ENCODE results near the gene COG1. TPM values are rescaled to one million over a fixed set of nuclear protein-coding genes. Genes with fewer than 3 reads are reported as not detected.

The COG1 gene
- total RNA-seq, 1 donor from 2014 or later, result 42.2 TPM

- intact Hi-C loops (cut with micrococcal nuclease), result no loop called here
- DNase-seq (no peak), ATAC-seq (ENCODE audit: low read depth) (no peak)
- Mint-ChIP-seq H3K27ac (no peak overlapping the region), H3K4me1 (peaks cover 31% of the 10 kb centered on the region), H3K36me3 (ENCODE audit: low read depth) (peaks cover 64% of the 10 kb centered on the region), H3K4me3 (no peak overlapping the region), H3K27me3 (no peaks in the 10 kb centered on the region), H3K9me3 (no peaks in the 10 kb centered on the region)
- POLR2A ChIA-PET, result no interaction called here
- CTCF ChIA-PET, result no interaction called here
- TF ChIP-seq, protein P1, sequence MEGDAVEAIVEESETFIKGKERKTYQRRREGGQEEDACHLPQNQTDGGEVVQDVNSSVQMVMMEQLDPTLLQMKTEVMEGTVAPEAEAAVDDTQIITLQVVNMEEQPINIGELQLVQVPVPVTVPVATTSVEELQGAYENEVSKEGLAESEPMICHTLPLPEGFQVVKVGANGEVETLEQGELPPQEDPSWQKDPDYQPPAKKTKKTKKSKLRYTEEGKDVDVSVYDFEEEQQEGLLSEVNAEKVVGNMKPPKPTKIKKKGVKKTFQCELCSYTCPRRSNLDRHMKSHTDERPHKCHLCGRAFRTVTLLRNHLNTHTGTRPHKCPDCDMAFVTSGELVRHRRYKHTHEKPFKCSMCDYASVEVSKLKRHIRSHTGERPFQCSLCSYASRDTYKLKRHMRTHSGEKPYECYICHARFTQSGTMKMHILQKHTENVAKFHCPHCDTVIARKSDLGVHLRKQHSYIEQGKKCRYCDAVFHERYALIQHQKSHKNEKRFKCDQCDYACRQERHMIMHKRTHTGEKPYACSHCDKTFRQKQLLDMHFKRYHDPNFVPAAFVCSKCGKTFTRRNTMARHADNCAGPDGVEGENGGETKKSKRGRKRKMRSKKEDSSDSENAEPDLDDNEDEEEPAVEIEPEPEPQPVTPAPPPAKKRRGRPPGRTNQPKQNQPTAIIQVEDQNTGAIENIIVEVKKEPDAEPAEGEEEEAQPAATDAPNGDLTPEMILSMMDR (IDR thresholded peaks at IDR 0.05), result no peak
These were observed 44.9 kb downstream of the COG1 start for GRCh38 chr17:73237714-73238113.

- Mint-ChIP-seq H3K27ac (no peak overlapping the region), H3K9me3 (no peaks in the 10 kb centered on the region), H3K27me3 (no peaks in the 10 kb centered on the region), H3K4me3 (no peak overlapping the region), H3K36me3 (ENCODE audit: low read depth) (peaks cover 71% of the 10 kb centered on the region), H3K4me1 (peaks cover 19% of the 10 kb centered on the region)
- DNase-seq (no peak), ATAC-seq (ENCODE audit: low read depth) (no peak)
- ChIA-PET POLR2A (no interaction called here), CTCF (interaction anchor here (0.6 kb wide), 1 partner anchor 129 kb away, joined by 3 read pairs; no protein-coding TSS in a partner anchor)
- intact Hi-C loops (cut with micrococcal nuclease), result no loop called here
- TF ChIP-seq, protein P1 (IDR thresholded peaks at IDR 0.05), result no peak
These were observed 47.7 kb downstream of the COG1 start for GRCh38 chr17:73240561-73240960.

DNA sequence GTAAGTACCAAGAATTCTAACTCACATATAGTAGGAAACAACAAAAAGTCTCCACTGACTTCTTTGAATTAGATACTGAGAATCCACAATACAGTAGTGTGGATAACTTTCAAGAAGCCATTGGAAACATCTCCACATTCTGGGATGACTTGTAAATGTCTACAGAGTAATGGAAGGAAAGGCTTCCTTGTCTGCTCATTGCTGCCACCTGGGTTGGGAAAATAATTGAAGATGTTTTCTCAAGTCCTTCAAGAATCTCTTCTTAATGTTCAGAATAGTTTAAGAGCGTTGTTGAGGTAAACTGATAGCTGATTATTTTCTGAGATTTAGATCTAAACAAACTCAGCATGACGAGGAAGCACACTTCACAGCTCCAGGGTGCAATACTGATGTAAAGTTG, 54.9 kb downstream of the COG1 start:
- Mint-ChIP-seq H3K4me1 (no peaks in the 10 kb centered on the region), H3K36me3 (ENCODE audit: low read depth) (peaks cover 38% of the 10 kb centered on the region), H3K27me3 (no peaks in the 10 kb centered on the region), H3K27ac (no peak overlapping the region), H3K9me3 (no peaks in the 10 kb centered on the region), H3K4me3 (no peak overlapping the region)
- intact Hi-C loops (cut with micrococcal nuclease), result no loop called here
- ChIA-PET POLR2A (no interaction called here), CTCF (interaction anchor here (0.6 to 0.8 kb wide), 2 partner anchors 9 to 122 kb away, joined by 3 read pairs; no protein-coding TSS in a partner anchor)
- ATAC-seq (ENCODE audit: low read depth) (no peak), DNase-seq (no peak)
- TF ChIP-seq, protein P1 (IDR thresholded peaks at IDR 0.05), result no peak

GRCh38 chr17:73248532-73248931, 55.7 kb downstream of the COG1 start:
- ChIA-PET POLR2A (no interaction called here), CTCF (no interaction called here)
- intact Hi-C loops (cut with micrococcal nuclease), result no loop called here
- H3K27ac Mint-ChIP-seq, result no peak overlapping the region
- H3K4me3 Mint-ChIP-seq, result no peak overlapping the region
- H3K9me3 Mint-ChIP-seq, result no peaks in the 10 kb centered on the region
- no peak for ATAC-seq (ENCODE audit: low read depth)
- no peaks in the 10 kb centered on the region for H3K4me1 Mint-ChIP-seq
- DNase-seq, result no peak
- TF ChIP-seq, protein P1 (IDR thresholded peaks at IDR 0.05), result no peak
- H3K36me3 Mint-ChIP-seq (ENCODE audit: low read depth), result peaks cover 33% of the 10 kb centered on the region
- no peaks in the 10 kb centered on the region for H3K27me3 Mint-ChIP-seq

- H3K36me3 Mint-ChIP-seq (ENCODE audit: low read depth), result peaks cover 28% of the 10 kb centered on the region
- intact Hi-C loops (cut with micrococcal nuclease), result no loop called here
- no peak for DNase-seq
- no peaks in the 10 kb centered on the region for H3K4me1 Mint-ChIP-seq
- ATAC-seq (ENCODE audit: low read depth), result no peak
- TF ChIP-seq, protein P1 (IDR thresholded peaks at IDR 0.05), result no peak
- no peak overlapping the region for H3K4me3 Mint-ChIP-seq
- H3K27me3 Mint-ChIP-seq, result no peaks in the 10 kb centered on the region
- CTCF ChIA-PET, result interaction anchor here (0.9 to 1.7 kb wide), 2 partner anchors 120 to 523 kb away, joined by 5 to 9 read pairs; no protein-coding TSS in a partner anchor
- no peaks in the 10 kb centered on the region for H3K9me3 Mint-ChIP-seq
- POLR2A ChIA-PET, result no interaction called here
- H3K27ac Mint-ChIP-seq, result no peak overlapping the region
These were observed 56.8 kb downstream of the COG1 start for GRCh38 chr17:73249700-73250099.

All from activated B cell treated with CpG ODN at 0.5 μM for 24 hours (primary cell).